ENCODE data around the gene KCNQ1.

KCNQ1 gene

GRCh38 chr11:2683806-2684205, 239.0 kb downstream of the KCNQ1 start:
- no peaks in the 10 kb centered on the region for H3F3A ChIP-seq (ENCODE audit: low read depth)
- H3K79me2 ChIP-seq (ENCODE audit: insufficient read depth, low read length), result peaks cover 98% of the 10 kb centered on the region; the same call in 1 of the 2 replicates
- peaks cover 36% of the 10 kb centered on the region for H4K20me1 ChIP-seq (ENCODE audit: insufficient read depth, low read length, poor library complexity, severe bottlenecking)
- H3K4me3 ChIP-seq (ENCODE audit: low read length, poor library complexity, severe bottlenecking), result no peak overlapping the region
- no peak overlapping the region for H2AFZ ChIP-seq (ENCODE audit: low read length)
- H3K9me2 ChIP-seq (replicated peaks; ENCODE audit: low read depth, low read length), result no peaks in the 10 kb centered on the region
- H3K27me3 ChIP-seq (ENCODE audit: insufficient read depth, low read length, poor library complexity, severe bottlenecking), result no peaks in the 10 kb centered on the region
- H3K9ac ChIP-seq (ENCODE audit: low read depth, low read length, poor library complexity, severe bottlenecking), result no peak overlapping the region
- TF ChIP-seq EZH2phosphoT487 (IDR thresholded peaks at IDR 0.05; ENCODE audit: borderline replicate concordance), result no peak
- no peak for TF ChIP-seq CTCF (conservative IDR thresholded peaks at IDR 0.05; ENCODE audit: low read length)
- peaks cover 6% of the 10 kb centered on the region; the same call in 1 of the 2 replicates for H3K36me3 ChIP-seq (ENCODE audit: insufficient read depth, low read length)
- H3K4me2 ChIP-seq (ENCODE audit: low read depth, low read length, poor library complexity, severe bottlenecking), result no peak overlapping the region
- no peaks in the 10 kb centered on the region for H3K9me3 ChIP-seq (ENCODE audit: insufficient read depth, low read depth, low read length)
- H3K4me1 ChIP-seq (ENCODE audit: insufficient read depth, low read length, poor library complexity, severe bottlenecking), result peaks cover 35% of the 10 kb centered on the region

- no peak overlapping the region for H3K4me2 ChIP-seq (ENCODE audit: low read depth, low read length, poor library complexity, severe bottlenecking)
- peaks cover 37% of the 10 kb centered on the region for H4K20me1 ChIP-seq (ENCODE audit: insufficient read depth, low read length, poor library complexity, severe bottlenecking)
- no peaks in the 10 kb centered on the region for H3F3A ChIP-seq (ENCODE audit: low read depth)
- peaks cover 98% of the 10 kb centered on the region for H3K79me2 ChIP-seq (ENCODE audit: insufficient read depth, low read length)
- H3K27me3 ChIP-seq (ENCODE audit: insufficient read depth, low read length, poor library complexity, severe bottlenecking), result no peaks in the 10 kb centered on the region
- H2AFZ ChIP-seq (ENCODE audit: low read length), result no peak overlapping the region
- H3K4me1 ChIP-seq (ENCODE audit: insufficient read depth, low read length, poor library complexity, severe bottlenecking), result peaks cover 35% of the 10 kb centered on the region
- H3K9me3 ChIP-seq (ENCODE audit: insufficient read depth, low read depth, low read length), result no peaks in the 10 kb centered on the region
- TF ChIP-seq EZH2phosphoT487 (IDR thresholded peaks at IDR 0.05; ENCODE audit: borderline replicate concordance), result no peak
- TF ChIP-seq CTCF (conservative IDR thresholded peaks at IDR 0.05; ENCODE audit: low read length), result no peak
- no peak overlapping the region for H3K9ac ChIP-seq (ENCODE audit: low read depth, low read length, poor library complexity, severe bottlenecking)
- peaks cover 6% of the 10 kb centered on the region; the same call in 1 of the 2 replicates for H3K36me3 ChIP-seq (ENCODE audit: insufficient read depth, low read length)
- H3K4me3 ChIP-seq (ENCODE audit: low read length, poor library complexity, severe bottlenecking), result no peak overlapping the region
- H3K9me2 ChIP-seq (replicated peaks; ENCODE audit: low read depth, low read length), result no peaks in the 10 kb centered on the region
Measured at GRCh38 chr11:2684581-2684980, 239.8 kb downstream of the KCNQ1 start.

- H3F3A ChIP-seq (ENCODE audit: low read depth), result no peaks in the 10 kb centered on the region
- H4K20me1 ChIP-seq (ENCODE audit: insufficient read depth, low read length, poor library complexity, severe bottlenecking), result peaks cover 39% of the 10 kb centered on the region
- peaks cover 6% of the 10 kb centered on the region; the same call in 1 of the 2 replicates for H3K36me3 ChIP-seq (ENCODE audit: insufficient read depth, low read length)
- no peak overlapping the region for H2AFZ ChIP-seq (ENCODE audit: low read length)
- TF ChIP-seq EZH2phosphoT487 (IDR thresholded peaks at IDR 0.05; ENCODE audit: borderline replicate concordance) (no peak), CTCF (conservative IDR thresholded peaks at IDR 0.05; ENCODE audit: low read length) (no peak)
- no peak overlapping the region for H3K4me3 ChIP-seq (ENCODE audit: low read length, poor library complexity, severe bottlenecking)
- peaks cover 39% of the 10 kb centered on the region for H3K4me1 ChIP-seq (ENCODE audit: insufficient read depth, low read length, poor library complexity, severe bottlenecking)
- H3K9me3 ChIP-seq (ENCODE audit: insufficient read depth, low read depth, low read length), result no peaks in the 10 kb centered on the region
- peaks cover 99% of the 10 kb centered on the region for H3K79me2 ChIP-seq (ENCODE audit: insufficient read depth, low read length)
- H3K27me3 ChIP-seq (ENCODE audit: insufficient read depth, low read length, poor library complexity, severe bottlenecking), result no peaks in the 10 kb centered on the region
- no peak overlapping the region for H3K9ac ChIP-seq (ENCODE audit: low read depth, low read length, poor library complexity, severe bottlenecking)
- H3K9me2 ChIP-seq (replicated peaks; ENCODE audit: low read depth, low read length), result no peaks in the 10 kb centered on the region
- H3K4me2 ChIP-seq (ENCODE audit: low read depth, low read length, poor library complexity, severe bottlenecking), result no peak overlapping the region
Measured at GRCh38 chr11:2685051-2685450, 240.2 kb downstream of the KCNQ1 start.

All from Loucy (cell line).